Breast epithelium (tissue), 3 donors: ENCODE measurements around the gene CREB3L1.

ENCODE experiments used
- POLR2A ChIP-seq: fragments of 450-650 bp; IDR thresholded peaks from one replicate; pipeline ENCODE4 v1.6.1; 2016; ENCODE audit warnings: antibody characterized with exemption, mild to moderate bottlenecking, moderate library complexity
- TF ChIP-seq, protein P1 (sequence below), 3 donors: fragments of 450-650 bp; IDR thresholded peaks; one replicate each; pipeline ENCODE4 v1.5.1; 2016 to 2017; ENCODE audit warnings: antibody characterized with exemption in 3 of 3, mild to moderate bottlenecking in 3 of 3, moderate library complexity in 3 of 3

GRCh38 chr11:46307369-46307768 lies 29.9 kb downstream of the CREB3L1 start:
- TF ChIP-seq, protein P1, sequence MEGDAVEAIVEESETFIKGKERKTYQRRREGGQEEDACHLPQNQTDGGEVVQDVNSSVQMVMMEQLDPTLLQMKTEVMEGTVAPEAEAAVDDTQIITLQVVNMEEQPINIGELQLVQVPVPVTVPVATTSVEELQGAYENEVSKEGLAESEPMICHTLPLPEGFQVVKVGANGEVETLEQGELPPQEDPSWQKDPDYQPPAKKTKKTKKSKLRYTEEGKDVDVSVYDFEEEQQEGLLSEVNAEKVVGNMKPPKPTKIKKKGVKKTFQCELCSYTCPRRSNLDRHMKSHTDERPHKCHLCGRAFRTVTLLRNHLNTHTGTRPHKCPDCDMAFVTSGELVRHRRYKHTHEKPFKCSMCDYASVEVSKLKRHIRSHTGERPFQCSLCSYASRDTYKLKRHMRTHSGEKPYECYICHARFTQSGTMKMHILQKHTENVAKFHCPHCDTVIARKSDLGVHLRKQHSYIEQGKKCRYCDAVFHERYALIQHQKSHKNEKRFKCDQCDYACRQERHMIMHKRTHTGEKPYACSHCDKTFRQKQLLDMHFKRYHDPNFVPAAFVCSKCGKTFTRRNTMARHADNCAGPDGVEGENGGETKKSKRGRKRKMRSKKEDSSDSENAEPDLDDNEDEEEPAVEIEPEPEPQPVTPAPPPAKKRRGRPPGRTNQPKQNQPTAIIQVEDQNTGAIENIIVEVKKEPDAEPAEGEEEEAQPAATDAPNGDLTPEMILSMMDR (IDR thresholded peaks at IDR 0.05): no peak
- no peak for TF ChIP-seq POLR2A
